ENCODE results near the gene NDUFB2.

DNA sequence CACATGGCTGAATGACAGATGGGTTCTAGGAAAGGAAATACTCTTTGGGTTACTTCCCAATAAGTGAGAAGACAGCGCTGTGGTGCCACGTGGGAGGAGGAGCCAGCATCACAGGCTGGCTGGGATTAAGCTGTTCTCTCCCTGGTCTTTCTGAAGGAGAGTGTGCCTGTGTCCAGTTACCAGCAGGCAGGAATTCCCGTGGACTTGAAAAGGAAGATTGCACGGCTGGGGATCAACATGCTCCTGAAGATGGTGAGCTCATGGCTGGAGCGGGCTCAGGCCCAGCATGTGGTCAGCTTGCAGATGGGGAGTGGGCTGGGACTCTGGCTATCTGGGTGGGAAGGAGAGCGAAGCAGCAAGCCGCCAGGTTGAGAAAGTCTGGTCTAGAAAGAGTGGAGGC lies 15.6 kb upstream of the NDUFB2 start:
- TF ChIP-seq, protein P1, sequence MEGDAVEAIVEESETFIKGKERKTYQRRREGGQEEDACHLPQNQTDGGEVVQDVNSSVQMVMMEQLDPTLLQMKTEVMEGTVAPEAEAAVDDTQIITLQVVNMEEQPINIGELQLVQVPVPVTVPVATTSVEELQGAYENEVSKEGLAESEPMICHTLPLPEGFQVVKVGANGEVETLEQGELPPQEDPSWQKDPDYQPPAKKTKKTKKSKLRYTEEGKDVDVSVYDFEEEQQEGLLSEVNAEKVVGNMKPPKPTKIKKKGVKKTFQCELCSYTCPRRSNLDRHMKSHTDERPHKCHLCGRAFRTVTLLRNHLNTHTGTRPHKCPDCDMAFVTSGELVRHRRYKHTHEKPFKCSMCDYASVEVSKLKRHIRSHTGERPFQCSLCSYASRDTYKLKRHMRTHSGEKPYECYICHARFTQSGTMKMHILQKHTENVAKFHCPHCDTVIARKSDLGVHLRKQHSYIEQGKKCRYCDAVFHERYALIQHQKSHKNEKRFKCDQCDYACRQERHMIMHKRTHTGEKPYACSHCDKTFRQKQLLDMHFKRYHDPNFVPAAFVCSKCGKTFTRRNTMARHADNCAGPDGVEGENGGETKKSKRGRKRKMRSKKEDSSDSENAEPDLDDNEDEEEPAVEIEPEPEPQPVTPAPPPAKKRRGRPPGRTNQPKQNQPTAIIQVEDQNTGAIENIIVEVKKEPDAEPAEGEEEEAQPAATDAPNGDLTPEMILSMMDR (IDR thresholded peaks at IDR 0.05) = no peak
- no peak for TF ChIP-seq ZFX (IDR thresholded peaks at IDR 0.05; ENCODE audit: borderline replicate concordance)
